Measurements from ENCODE around the gene BIN1. TPM values are rescaled to one million over a fixed set of nuclear protein-coding genes. Genes with fewer than 3 reads are reported as not detected.

BIN1 gene
- total RNA-seq, 1 experiment from 2014 or later, result 87.5 TPM

DNA sequence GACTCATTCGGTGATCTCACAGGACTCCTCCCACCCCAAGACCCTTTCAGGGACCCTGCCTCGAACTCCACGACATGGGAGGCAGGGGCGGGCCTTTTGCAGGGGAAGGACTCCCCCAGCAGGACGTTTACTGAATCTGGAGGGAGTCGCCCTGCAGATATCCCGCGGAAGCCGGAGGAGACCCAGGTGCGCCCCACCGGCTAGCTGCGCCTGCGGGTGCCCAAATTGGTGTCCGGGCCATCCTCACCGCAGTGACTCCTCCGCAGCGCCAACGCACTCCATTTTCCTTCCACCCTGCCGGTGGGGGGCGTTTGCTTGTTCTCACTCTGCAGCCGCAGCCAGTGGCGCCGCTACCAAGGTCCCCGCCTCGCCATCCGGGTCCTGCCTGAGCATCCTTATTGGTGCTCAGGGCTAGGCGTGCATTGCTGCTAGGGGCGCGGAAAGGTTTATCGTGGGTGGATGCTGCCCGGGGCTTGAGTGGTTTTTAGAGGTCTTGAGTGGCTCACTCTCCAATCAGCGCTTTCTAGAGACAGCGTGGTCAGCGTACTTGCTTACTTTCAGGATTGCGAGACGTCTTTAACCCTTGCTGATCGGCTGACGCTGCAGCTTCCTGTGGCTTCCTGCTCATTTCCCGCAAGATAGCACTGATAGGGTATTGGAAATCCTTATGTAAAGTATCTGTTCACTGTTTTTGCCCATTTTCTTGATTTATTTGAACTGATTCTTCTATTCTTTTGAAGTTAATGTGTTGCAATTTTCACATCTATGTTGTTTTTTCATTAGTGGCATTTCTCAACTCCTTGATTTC lies 81.4 kb downstream of the BIN1 start:
- H2AFZ ChIP-seq, result no peak overlapping the region
- no TSS peak for BruUV-seq (replicated peaks)
- no peak overlapping the region for H3K27ac ChIP-seq
- H3K9me2 ChIP-seq (ENCODE audit: insufficient read depth), result no peaks in the 10 kb centered on the region
- no peaks in the 10 kb centered on the region for H3K36me3 ChIP-seq (ENCODE audit: low read depth)
- no peak overlapping the region for H3K4me3 ChIP-seq
- H3K27me3 ChIP-seq (ENCODE audit: insufficient read depth, low read depth), result peaks cover 4% of the 10 kb centered on the region; the same call in 1 of the 2 replicates
- peaks cover 6% of the 10 kb centered on the region; the same call in 1 of the 2 replicates for H3K9me3 ChIP-seq (ENCODE audit: insufficient read depth, low read depth)
- H3K4me2 ChIP-seq, result peak overlapping the region; percentile 8; the same call in 1 of the 2 replicates
- no peak for DNase-seq
- ChIA-PET CTCF (no interaction called here), POLR2A (ENCODE audit: unreplicated experiment) (no interaction called here)
- H3K4me1 ChIP-seq (replicated peaks; ENCODE audit: insufficient read depth), result no peaks in the 10 kb centered on the region
- no peaks in the 10 kb centered on the region for H4K20me1 ChIP-seq (ENCODE audit: insufficient read depth)
- intact Hi-C loops (cut with micrococcal nuclease; ENCODE audit: unreplicated experiment), result no loop called here
- no peaks in the 10 kb centered on the region for H3K79me2 ChIP-seq (ENCODE audit: low read depth)
- TF ChIP-seq, protein P1, sequence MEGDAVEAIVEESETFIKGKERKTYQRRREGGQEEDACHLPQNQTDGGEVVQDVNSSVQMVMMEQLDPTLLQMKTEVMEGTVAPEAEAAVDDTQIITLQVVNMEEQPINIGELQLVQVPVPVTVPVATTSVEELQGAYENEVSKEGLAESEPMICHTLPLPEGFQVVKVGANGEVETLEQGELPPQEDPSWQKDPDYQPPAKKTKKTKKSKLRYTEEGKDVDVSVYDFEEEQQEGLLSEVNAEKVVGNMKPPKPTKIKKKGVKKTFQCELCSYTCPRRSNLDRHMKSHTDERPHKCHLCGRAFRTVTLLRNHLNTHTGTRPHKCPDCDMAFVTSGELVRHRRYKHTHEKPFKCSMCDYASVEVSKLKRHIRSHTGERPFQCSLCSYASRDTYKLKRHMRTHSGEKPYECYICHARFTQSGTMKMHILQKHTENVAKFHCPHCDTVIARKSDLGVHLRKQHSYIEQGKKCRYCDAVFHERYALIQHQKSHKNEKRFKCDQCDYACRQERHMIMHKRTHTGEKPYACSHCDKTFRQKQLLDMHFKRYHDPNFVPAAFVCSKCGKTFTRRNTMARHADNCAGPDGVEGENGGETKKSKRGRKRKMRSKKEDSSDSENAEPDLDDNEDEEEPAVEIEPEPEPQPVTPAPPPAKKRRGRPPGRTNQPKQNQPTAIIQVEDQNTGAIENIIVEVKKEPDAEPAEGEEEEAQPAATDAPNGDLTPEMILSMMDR (conservative IDR thresholded peaks at IDR 0.05), result no peak
- no peak for TF ChIP-seq EZH2 (IDR thresholded peaks at IDR 0.05; ENCODE audit: low read depth)
- H3F3A ChIP-seq (ENCODE audit: insufficient read depth, low read depth), result no peaks in the 10 kb centered on the region

DNA sequence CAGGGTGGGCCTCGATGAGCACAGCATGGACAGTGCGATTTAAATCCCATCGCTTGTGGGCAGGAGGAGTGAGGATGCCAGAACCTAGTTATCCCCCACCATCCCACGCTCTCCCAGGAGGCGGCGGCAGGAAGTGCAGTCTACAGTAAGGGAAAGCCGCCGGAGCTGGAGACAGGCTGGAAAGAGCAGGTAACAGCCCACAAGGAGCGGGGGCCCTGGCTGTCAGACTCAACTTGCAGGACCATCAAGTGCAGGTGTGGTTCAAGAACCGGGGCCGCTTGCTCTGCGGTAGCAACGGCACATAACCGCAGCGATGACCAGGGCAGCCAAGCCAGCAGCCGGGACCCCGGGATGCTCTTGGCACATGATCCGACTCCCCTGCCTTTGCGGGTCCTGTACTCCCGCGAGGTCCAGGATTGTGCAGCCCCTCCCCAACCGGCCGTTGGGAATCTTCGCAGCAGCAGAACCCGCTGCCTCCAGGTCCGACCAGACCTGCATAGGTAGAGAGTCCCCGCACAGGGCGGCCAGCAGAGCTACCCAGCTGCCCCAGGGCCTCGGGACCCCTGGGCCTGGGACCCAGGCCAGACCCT lies 82.1 kb downstream of the BIN1 start:
- Histone ChIP-seq H4K20me1 (ENCODE audit: insufficient read depth) (no peaks in the 10 kb centered on the region), H2AFZ (no peak overlapping the region), H3K4me3 (no peak overlapping the region)

DNA sequence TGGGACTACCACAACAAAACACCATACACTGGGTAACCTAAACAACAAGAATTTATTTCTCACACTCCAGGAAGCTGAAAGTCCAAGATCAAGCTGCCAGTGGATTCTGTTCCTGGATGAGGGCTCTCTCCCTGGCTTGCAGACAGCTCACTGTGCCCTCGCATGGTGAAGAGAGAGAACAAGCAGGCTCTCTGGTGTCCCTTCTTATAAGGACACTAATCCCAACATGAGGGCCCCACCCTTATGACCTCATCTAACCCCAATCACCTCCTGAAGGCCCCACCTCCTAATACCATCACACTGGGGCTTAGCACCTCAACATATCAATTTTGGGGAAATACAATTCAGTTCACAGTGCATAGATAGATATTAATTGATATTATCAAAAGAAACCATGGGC lies 83.5 kb downstream of the BIN1 start:
- ChIA-PET POLR2A (ENCODE audit: unreplicated experiment) (no interaction called here), CTCF (no interaction called here)
- intact Hi-C loops (cut with micrococcal nuclease; ENCODE audit: unreplicated experiment), result no loop called here
- H3K9me3 ChIP-seq (ENCODE audit: insufficient read depth, low read depth), result peaks cover 6% of the 10 kb centered on the region; the same call in 1 of the 2 replicates
- no peaks in the 10 kb centered on the region for H3K36me3 ChIP-seq (ENCODE audit: low read depth)
- no peak overlapping the region for H2AFZ ChIP-seq
- no TSS peak for BruUV-seq (replicated peaks)
- no peak overlapping the region for H3K27ac ChIP-seq
- H3K79me2 ChIP-seq (ENCODE audit: low read depth), result no peaks in the 10 kb centered on the region
- no peak for DNase-seq
- H4K20me1 ChIP-seq (ENCODE audit: insufficient read depth), result no peaks in the 10 kb centered on the region
- TF ChIP-seq, protein P1 (conservative IDR thresholded peaks at IDR 0.05), result no peak
- TF ChIP-seq EZH2 (IDR thresholded peaks at IDR 0.05; ENCODE audit: low read depth), result no peak
- no peak overlapping the region for H3K4me3 ChIP-seq
- no peaks in the 10 kb centered on the region for H3K4me1 ChIP-seq (replicated peaks; ENCODE audit: insufficient read depth)
- H3F3A ChIP-seq (ENCODE audit: insufficient read depth, low read depth), result no peaks in the 10 kb centered on the region
- H3K27me3 ChIP-seq (ENCODE audit: insufficient read depth, low read depth), result peaks cover 4% of the 10 kb centered on the region; the same call in 1 of the 2 replicates
- no peak overlapping the region for H3K4me2 ChIP-seq
- H3K9me2 ChIP-seq (ENCODE audit: insufficient read depth), result no peaks in the 10 kb centered on the region

More for the DNA sequence above, 82.1 kb downstream of the BIN1 start:
- intact Hi-C loops (cut with micrococcal nuclease; ENCODE audit: unreplicated experiment), result no loop called here
- no peak for DNase-seq
- Histone ChIP-seq H3K9me3 (ENCODE audit: insufficient read depth, low read depth) (peaks cover 6% of the 10 kb centered on the region; the same call in 1 of the 2 replicates), H3K27me3 (ENCODE audit: insufficient read depth, low read depth) (peaks cover 4% of the 10 kb centered on the region; the same call in 1 of the 2 replicates), H3K36me3 (ENCODE audit: low read depth) (no peaks in the 10 kb centered on the region), H3K79me2 (ENCODE audit: low read depth) (no peaks in the 10 kb centered on the region), H3K4me1 (replicated peaks; ENCODE audit: insufficient read depth) (no peaks in the 10 kb centered on the region), H3F3A (ENCODE audit: insufficient read depth, low read depth) (no peaks in the 10 kb centered on the region), H3K27ac (no peak overlapping the region), H3K4me2 (no peak overlapping the region), H3K9me2 (ENCODE audit: insufficient read depth) (no peaks in the 10 kb centered on the region)
- ChIA-PET CTCF (no interaction called here), POLR2A (ENCODE audit: unreplicated experiment) (no interaction called here)
- no TSS peak for BruUV-seq (replicated peaks)
- no peak for TF ChIP-seq EZH2 (IDR thresholded peaks at IDR 0.05; ENCODE audit: low read depth)
- TF ChIP-seq, protein P1 (conservative IDR thresholded peaks at IDR 0.05), result no peak

Data from PC-9 (cell line).